Neural progenitor cell (in vitro differentiated cells): Measurements from ENCODE around the gene ZKSCAN8. TPM values are rescaled to one million over a fixed set of nuclear protein-coding genes. Genes with fewer than 3 reads are reported as not detected.

Experiments
- DNase-seq: peaks from one replicate; pipeline ENCODE4 v3.0.0-alpha.2; 2016; ENCODE audit warnings: low spot score
- H2AFZ ChIP-seq: fragments of 200-600 bp; sonication (generic); replicated peaks from 2 replicates; pipeline ENCODE4 v1.6.1; 2016; ENCODE audit warnings: antibody characterized with exemption
- H3F3A ChIP-seq: fragments of 200-600 bp; sonication (generic); 2 replicates; pipeline ENCODE4 v1.6.1; 2016; ENCODE audit warnings: antibody characterized with exemption, low read depth
- H3K27ac ChIP-seq: fragments of 200-600 bp; sonication (generic); 2 replicates; pipeline ENCODE4 v1.5.1; 2016; ENCODE audit warnings: mild to moderate bottlenecking
- H3K27me3 ChIP-seq: fragments of 200-600 bp; sonication (generic); 2 replicates; pipeline ENCODE4 v1.6.1; 2016; ENCODE audit warnings: mild to moderate bottlenecking, moderate library complexity
- H3K36me3 ChIP-seq: fragments of 200-600 bp; sonication (generic); 2 replicates; pipeline ENCODE4 v1.5.1; 2016
- H3K4me1 ChIP-seq: fragments of 200-600 bp; sonication (generic); 2 replicates; pipeline ENCODE4 v1.6.1; 2016; ENCODE audit warnings: mixed run types
- H3K4me2 ChIP-seq: fragments of 200-600 bp; sonication (generic); 2 replicates; pipeline ENCODE4 v1.6.1; 2016
- H3K4me3 ChIP-seq: fragments of 200-600 bp; sonication (generic); 2 replicates; pipeline ENCODE4 v1.5.1; 2016
- H3K79me2 ChIP-seq: fragments of 200-600 bp; sonication (generic); 2 replicates; pipeline ENCODE4 v1.6.1; 2016; ENCODE audit warnings: low read depth
- H3K9ac ChIP-seq: fragments of 200-600 bp; sonication (generic); 2 replicates; pipeline ENCODE4 v1.6.1; 2016
- H3K9me3 ChIP-seq: fragments of 200-600 bp; sonication (generic); 2 replicates; pipeline ENCODE4 v1.5.1; 2016; ENCODE audit warnings: low read depth
- H4K20me1 ChIP-seq: fragments of 200-600 bp; sonication (generic); 2 replicates; pipeline ENCODE4 v1.6.1; 2016; ENCODE audit warnings: low read depth
- H3K27ac Mint-ChIP-seq: 3 replicates; pipeline ENCODE4 v1.8.0; 2021; ENCODE audit warnings: mixed read lengths
- H3K27me3 Mint-ChIP-seq: 2 replicates; pipeline ENCODE4 v1.8.0; 2022; ENCODE audit warnings: low read depth, mild to moderate bottlenecking, inconsistent platforms, moderate library complexity, mixed read lengths; ENCODE audit not compliant: insufficient read depth
- H3K36me3 Mint-ChIP-seq: 3 replicates; pipeline ENCODE4 v1.8.0; 2021; ENCODE audit warnings: mixed read lengths
- H3K4me1 Mint-ChIP-seq: 3 replicates; pipeline ENCODE4 v1.8.0; 2021; ENCODE audit warnings: mixed read lengths
- H3K4me3 Mint-ChIP-seq: 3 replicates; pipeline ENCODE4 v1.8.0; 2021; ENCODE audit warnings: mild to moderate bottlenecking, moderate library complexity, mixed read lengths
- H3K9me3 Mint-ChIP-seq: 3 replicates; pipeline ENCODE4 v1.8.0; 2020; ENCODE audit warnings: mixed read lengths
- EZH2 ChIP-seq: fragments of 200-600 bp; sonication (generic); IDR thresholded peaks from 2 replicates; pipeline ENCODE4 v1.6.1; 2017; ENCODE audit warnings: antibody characterized with exemption, mild to moderate bottlenecking, moderate library complexity
- EZH2phosphoT487 ChIP-seq: fragments of 200-600 bp; sonication (generic); IDR thresholded peaks from 2 replicates; pipeline ENCODE4 v1.6.1; 2017; ENCODE audit warnings: antibody characterized with exemption
- total RNA-seq: library from RNA; depleted of rRNA; stranded (reverse); fragments of >200 nt; gene quantifications from 2 replicates; pipeline ENCODE4 v1.2.3, GENCODE V29; 2015; ENCODE audit warnings: low replicate concordance
- TF ChIP-seq, protein P1 (sequence below): fragments of 200-600 bp; sonication (generic); IDR thresholded peaks from 2 replicates; pipeline ENCODE4 v1.5.1; 2017; ENCODE audit warnings: antibody characterized with exemption, mild to moderate bottlenecking

ZKSCAN8 gene
- total RNA-seq, 1 donor from 2014 or later = 42.7 TPM

DNA sequence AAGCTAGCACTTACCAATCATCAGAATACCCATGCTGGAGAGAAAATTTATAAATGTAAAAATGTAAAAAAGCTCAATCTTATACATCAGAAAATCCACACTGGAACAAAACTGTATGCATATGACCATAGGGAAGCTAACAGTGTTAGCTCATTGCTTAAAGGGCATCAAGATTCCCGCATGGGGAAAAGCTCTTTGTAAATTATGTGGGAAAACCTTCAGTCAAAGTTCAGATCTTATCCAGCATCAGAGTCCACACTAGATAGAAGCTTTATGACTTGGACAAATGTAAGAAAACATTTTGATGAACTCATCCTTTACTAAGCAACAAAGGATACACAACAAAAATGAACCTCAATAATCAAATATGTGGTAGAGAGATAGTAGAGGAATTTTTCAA, 34.7 kb downstream of the ZKSCAN8 start:
- no peaks in the 10 kb centered on the region for H3K4me1 Mint-ChIP-seq
- no peak overlapping the region for H3K27ac Mint-ChIP-seq
- Histone ChIP-seq H3K4me2 (no peak overlapping the region), H3K9me3 (no peaks in the 10 kb centered on the region), H3F3A (no peaks in the 10 kb centered on the region), H4K20me1 (no peaks in the 10 kb centered on the region), H3K4me1 (no peaks in the 10 kb centered on the region), H2AFZ (no peak overlapping the region), H3K4me3 (no peak overlapping the region), H3K27ac (no peak overlapping the region), H3K27me3 (peaks cover 32% of the 10 kb centered on the region), H3K9ac (no peak overlapping the region), H3K36me3 (no peaks in the 10 kb centered on the region), H3K79me2 (no peaks in the 10 kb centered on the region)
- H3K36me3 Mint-ChIP-seq = peaks cover 6% of the 10 kb centered on the region
- DNase-seq = no peak
- peaks cover 14% of the 10 kb centered on the region for H3K9me3 Mint-ChIP-seq
- TF ChIP-seq, protein P1, sequence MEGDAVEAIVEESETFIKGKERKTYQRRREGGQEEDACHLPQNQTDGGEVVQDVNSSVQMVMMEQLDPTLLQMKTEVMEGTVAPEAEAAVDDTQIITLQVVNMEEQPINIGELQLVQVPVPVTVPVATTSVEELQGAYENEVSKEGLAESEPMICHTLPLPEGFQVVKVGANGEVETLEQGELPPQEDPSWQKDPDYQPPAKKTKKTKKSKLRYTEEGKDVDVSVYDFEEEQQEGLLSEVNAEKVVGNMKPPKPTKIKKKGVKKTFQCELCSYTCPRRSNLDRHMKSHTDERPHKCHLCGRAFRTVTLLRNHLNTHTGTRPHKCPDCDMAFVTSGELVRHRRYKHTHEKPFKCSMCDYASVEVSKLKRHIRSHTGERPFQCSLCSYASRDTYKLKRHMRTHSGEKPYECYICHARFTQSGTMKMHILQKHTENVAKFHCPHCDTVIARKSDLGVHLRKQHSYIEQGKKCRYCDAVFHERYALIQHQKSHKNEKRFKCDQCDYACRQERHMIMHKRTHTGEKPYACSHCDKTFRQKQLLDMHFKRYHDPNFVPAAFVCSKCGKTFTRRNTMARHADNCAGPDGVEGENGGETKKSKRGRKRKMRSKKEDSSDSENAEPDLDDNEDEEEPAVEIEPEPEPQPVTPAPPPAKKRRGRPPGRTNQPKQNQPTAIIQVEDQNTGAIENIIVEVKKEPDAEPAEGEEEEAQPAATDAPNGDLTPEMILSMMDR = no peak
- TF ChIP-seq EZH2phosphoT487 = no peak
- TF ChIP-seq EZH2 = no peak
- H3K27me3 Mint-ChIP-seq = peaks cover 9% of the 10 kb centered on the region
- no peak overlapping the region for H3K4me3 Mint-ChIP-seq

DNA sequence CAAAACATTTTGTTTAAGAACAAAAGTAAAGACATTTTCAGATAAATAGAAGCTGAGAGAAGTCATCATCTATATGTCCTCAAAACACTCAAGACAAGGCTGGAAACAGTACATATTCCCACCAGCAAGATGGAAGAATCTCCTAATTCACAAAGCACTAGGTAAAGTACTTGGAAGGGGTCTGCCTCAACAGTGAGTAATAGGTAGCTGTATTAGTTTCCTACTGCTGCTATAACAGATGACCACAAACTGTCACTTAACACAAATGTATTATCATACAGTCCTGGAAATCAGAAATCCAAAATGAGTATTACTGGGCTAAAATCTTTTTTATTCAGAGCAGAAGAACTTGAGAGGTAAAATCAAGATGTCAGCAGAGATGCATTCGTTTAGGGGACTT, 40.6 kb downstream of the ZKSCAN8 start:
- Histone ChIP-seq H3K4me1 (no peaks in the 10 kb centered on the region), H3K27ac (no peak overlapping the region), H2AFZ (no peak overlapping the region), H3K79me2 (no peaks in the 10 kb centered on the region), H3K9ac (no peak overlapping the region), H3K9me3 (peaks cover 8% of the 10 kb centered on the region), H3F3A (no peaks in the 10 kb centered on the region), H3K27me3 (peaks cover 15% of the 10 kb centered on the region), H4K20me1 (no peaks in the 10 kb centered on the region), H3K4me3 (no peak overlapping the region), H3K4me2 (no peak overlapping the region), H3K36me3 (no peaks in the 10 kb centered on the region)
- Mint-ChIP-seq H3K4me3 (no peak overlapping the region), H3K27me3 (peaks cover 8% of the 10 kb centered on the region), H3K36me3 (peaks cover 2% of the 10 kb centered on the region), H3K27ac (no peak overlapping the region), H3K9me3 (peaks cover 30% of the 10 kb centered on the region), H3K4me1 (no peaks in the 10 kb centered on the region)
- TF ChIP-seq, protein P1 = no peak
- TF ChIP-seq EZH2phosphoT487 (no peak), EZH2 (no peak)
- DNase-seq = no peak

- Histone ChIP-seq H2AFZ (no peak overlapping the region), H3K27me3 (no peaks in the 10 kb centered on the region), H3K9ac (no peak overlapping the region), H3K27ac (no peak overlapping the region), H3K79me2 (no peaks in the 10 kb centered on the region), H3K4me2 (no peak overlapping the region), H4K20me1 (no peaks in the 10 kb centered on the region), H3F3A (no peaks in the 10 kb centered on the region), H3K9me3 (peaks cover 13% of the 10 kb centered on the region), H3K4me1 (no peaks in the 10 kb centered on the region), H3K36me3 (no peaks in the 10 kb centered on the region), H3K4me3 (no peak overlapping the region)
- no peak overlapping the region for H3K27ac Mint-ChIP-seq
- H3K4me1 Mint-ChIP-seq = no peaks in the 10 kb centered on the region
- H3K9me3 Mint-ChIP-seq = peaks cover 57% of the 10 kb centered on the region
- peaks cover 6% of the 10 kb centered on the region for H3K27me3 Mint-ChIP-seq
- DNase-seq = no peak
- TF ChIP-seq EZH2phosphoT487 (no peak), EZH2 (no peak)
- TF ChIP-seq, protein P1 = no peak
- H3K4me3 Mint-ChIP-seq = no peak overlapping the region
- H3K36me3 Mint-ChIP-seq = peaks cover 3% of the 10 kb centered on the region
Observed at GRCh38 chr6:28188111-28188979, 46.7 kb downstream of the ZKSCAN8 start.
